NCI-H526 treated with DMSO at 0.1 percent for 48 hours (cell line): Measurements from ENCODE around the gene ROPN1L.
A peak's percentile ranks its signal among the peaks of the same experiment; 100 is the strongest.

Experiments
- DNase-seq: peaks from one replicate; lab custom pipeline; 2025; lab: John Stamatoyannopoulos, UW

Gene ROPN1L

DNA sequence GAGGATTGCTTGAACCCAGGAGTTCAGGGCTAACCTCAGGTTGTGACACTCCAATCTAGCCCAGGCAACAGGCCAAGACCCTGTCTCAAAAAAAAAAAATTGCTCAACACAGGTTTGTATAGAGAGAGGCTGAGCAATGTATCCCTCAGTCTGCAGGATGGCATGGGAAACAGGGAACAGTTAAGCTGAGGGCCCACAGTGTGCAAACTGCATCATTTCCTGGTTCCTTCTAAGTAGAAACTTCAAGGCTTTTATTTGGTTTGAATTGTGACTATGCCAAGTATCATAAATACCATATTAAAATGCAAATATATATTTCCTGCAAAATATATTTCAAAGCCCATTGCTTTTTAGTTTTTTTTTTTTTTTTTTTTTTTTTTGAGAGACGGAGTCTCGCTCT, 13.7 kb upstream of the ROPN1L start:
- DNase-seq: no peak

DNA sequence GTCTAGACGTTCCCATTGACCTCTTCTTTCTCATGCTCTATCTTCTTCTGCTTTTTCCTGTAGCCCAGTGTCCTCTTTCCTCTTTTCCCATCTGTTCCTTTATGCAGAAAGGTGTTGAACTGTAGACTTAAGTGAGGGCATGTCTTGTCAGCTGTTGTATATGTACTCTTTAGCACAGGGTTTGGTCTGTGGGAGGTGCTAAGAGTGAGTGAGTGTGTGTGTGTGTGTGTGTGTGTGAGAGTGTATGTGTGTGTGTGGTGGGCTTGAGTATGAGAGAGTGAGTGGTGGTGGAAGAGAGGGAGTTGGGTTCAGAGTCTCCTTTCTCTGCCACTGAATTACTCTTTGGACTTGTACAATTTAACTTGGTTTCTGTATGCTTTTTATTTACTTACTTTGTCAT, 10.3 kb upstream of the ROPN1L start:
- DNase-seq: no peak

DNA sequence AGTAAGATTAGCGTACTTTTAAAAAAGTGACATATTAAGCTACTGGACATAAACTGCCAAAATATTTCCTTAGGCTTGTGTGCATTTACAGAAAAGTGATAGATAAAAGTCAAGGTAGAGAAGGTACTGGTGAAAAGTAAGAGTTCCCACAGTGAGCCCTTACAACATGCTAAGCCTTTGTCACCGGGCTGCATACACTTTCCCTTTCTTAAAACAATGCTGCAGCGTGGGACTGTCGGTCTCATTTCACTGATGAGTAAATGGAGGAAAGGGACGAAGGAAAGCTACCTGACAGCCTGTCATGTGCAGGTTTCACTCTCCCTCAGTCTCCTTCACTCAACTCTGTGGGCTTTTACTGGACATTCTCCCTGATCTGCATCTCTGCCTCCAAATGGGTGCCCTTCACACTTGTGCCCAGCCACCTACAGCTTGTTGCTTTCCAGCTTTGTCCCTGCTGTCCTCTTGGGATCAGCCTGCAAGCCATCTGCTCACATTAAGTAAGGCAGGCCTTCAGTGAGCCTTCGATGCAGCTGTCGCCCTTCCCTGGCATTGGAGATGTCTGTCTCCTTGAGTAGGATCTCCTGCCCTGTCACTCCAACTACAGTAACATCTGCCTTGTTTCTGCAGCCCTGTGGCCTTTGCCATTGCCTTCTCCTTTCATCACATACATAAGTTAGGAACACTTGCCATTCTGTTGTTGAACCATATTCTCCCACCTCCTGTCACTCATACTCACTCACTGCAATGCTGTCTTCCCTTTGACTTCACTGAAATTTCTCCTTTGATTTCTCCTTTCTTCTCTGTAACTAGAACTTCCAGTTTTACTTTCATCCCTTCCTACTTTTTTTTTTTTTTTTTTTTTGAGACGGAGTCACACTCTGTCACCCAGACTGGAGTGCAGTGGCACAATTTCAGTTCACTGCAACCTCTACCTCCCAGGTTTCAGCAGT, 9.3 kb upstream of the ROPN1L start:
- no peak for DNase-seq

DNA sequence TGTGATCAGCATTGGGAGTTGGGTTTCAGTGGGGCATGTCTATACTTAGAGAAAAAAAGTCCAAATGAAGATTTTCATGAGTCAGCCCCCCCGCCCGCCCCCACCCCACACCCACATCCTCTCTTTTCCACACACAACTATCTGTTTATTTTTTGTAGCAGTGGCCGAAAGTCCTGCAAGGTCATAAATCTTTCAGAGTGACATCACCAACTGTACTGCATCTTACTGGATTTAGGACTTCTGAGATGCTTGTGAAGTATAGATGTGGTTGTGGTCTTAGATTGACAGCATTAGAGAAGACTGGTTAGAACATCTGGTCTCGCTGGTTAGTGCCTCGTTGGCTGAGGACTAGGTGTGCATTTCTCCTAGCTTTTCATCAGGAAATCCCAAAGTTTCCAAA, 7.3 kb upstream of the ROPN1L start:
- DNase-seq: no peak

DNA sequence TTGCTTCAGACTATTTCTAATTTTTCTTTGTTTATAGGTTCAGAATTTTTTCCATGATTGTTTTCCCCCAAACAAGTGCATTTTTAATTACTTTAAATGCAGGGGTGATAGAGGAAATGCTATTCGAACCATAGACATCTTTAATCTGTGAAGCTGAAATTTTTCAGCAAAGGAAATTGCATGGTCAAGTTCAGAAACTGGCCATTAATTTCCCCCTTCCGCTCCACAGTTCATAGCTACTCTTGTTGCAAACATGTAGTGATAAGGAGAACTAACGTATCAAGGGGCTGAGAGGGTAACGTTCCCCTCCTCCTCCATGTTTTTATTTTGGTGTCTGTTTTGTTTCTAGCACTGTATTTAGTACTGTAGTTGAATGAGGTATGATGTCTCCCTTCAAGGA, 3.4 kb upstream of the ROPN1L start:
- no peak for DNase-seq

DNA sequence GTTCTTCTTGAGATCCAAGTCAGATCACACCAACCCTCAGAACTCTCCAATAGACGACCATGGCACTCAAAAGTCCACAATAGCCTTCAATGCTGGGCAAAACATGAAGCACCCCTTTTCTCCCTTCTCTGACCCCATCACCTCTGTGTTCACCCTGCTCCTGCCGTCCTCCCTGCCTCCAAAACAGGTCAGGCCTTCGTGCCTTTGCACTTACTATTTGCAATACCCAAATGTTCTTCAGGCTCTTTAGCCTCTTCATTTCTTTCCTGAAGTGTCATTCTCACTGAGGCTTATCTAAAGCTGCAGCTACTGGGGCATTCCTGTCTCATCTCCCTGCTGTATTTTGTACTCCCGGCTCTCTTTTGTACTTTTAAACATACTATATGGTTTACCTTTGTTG, 2.0 kb upstream of the ROPN1L start:
- no peak for DNase-seq

DNA sequence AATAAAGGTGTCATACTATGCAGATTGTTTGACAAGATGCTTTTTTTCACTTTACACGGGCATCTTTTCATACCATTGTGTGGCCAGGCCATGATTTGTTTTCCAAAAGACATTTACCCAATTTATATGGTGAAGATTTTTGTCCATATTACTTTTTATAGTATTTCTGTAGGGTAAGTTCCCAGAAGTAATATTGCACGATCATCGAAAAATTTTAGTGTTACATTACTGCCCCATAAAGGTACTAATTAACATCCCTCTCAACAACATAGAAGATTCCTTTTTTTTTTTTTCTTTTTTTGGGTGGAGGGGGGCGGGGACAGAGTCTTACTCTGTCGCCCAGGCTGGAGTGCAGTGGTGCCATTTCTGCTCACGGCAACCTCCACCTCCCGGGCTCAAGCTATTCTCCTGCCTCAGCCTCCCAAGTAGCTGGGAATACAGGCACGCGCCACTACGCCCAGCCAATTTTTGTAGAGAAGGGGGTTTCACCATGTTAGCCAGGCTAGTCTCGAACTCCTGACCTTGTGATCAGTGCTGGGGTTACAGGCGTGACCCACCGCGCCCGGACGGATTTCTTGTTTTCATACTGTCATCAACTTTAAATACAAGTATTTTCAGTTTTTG, 1.2 kb upstream of the ROPN1L start:
- DNase-seq: peak; percentile 6

DNA sequence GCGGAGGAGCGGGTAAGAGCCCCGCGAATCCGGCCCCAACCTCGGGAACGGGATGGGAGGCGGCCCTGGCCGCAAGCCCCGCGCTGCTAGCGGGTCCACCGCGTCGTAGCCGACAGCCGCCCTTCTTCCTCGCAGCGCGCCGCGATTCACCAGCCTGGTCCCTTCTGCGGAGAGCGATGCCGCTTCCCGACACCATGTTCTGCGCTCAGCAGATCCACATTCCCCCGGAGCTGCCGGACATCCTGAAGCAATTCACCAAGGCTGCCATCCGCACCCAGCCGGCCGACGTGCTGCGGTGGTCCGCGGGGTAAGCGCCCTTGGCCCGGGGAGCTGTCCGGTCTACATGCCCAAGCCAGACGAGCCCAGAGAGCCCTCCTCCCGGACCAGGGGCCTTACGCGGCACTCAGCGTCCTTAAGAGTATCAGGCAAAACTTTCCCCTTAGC, 335 bp downstream of the ROPN1L start:
- DNase-seq: peak; percentile 59

DNA sequence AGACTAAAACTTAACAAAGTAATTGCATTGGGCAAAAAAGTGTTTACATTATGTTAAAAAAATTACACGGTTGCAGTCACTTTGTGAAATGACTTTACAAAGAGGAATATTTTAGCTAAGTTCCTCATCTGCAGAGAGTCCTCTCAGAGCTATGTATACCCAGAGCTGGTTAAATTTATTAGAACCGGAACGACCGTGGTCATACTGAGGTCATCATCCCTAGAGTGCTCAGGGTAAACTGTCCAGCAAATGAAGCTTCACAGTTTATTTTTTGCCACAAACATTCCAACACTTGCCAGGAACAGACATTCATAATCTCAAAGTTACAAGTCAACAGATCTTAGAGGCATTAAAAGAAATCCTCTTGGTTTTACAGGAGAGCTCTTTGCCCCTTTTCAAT, 897 bp downstream of the ROPN1L start:
- no peak for DNase-seq

DNA sequence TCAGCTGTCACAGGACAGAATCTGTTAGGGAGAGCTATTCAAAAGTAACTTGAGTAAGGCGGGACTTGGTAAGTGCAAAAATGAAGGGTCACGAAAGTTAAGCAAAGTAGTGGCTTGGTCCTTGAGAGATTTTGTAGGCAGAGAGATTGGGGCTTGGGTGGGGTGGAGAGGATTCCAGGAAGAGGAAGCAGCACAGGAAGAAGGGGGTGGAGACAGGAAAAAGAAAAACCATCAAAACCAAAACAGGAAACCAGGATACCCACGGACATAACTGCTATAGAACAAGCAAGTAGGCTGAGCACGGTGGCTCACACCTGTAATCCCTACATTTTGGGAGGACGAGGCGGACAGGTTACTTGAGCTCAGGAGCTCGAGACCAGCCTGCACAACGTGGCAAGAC, 3.7 kb downstream of the ROPN1L start:
- no peak for DNase-seq

DNA sequence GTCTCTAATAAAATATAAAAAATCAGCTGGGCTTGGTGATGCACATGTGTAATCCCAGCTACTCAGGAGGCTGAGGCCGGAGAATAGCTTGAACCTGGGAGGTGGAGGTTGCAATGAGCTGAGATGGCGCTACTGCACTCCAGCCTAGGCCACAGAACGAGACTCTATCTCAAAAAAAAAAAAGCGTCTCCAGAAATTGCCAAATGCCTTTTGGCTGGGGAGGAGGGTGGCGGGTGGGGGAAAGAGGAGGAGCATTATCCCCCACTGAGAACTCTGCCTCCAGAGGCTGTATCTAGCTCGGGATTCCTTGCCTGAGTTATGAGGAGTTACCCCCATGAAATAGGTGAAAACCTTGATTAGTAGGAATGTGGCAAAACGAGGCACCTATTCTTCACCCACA, 4.8 kb downstream of the ROPN1L start:
- DNase-seq: no peak

DNA sequence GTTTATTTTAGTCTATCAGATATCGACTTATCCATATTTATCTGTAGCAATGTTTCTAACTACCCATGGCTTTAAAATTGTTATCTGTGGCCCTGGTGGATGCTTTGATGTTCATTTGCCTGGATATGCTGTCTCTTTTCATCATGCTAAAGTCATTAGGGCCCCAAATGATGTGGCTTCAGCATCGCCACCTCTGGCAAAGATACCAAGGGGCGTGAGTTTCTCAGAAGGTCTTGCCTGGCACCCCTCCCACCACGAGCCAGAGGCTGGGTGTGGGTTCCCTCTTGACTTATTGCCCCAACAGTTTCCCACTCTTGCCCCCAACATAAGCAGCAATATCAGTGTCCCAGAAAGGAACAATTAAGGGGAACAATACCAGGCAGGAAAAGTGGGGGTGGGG, 5.4 kb downstream of the ROPN1L start:
- DNase-seq: no peak

DNA sequence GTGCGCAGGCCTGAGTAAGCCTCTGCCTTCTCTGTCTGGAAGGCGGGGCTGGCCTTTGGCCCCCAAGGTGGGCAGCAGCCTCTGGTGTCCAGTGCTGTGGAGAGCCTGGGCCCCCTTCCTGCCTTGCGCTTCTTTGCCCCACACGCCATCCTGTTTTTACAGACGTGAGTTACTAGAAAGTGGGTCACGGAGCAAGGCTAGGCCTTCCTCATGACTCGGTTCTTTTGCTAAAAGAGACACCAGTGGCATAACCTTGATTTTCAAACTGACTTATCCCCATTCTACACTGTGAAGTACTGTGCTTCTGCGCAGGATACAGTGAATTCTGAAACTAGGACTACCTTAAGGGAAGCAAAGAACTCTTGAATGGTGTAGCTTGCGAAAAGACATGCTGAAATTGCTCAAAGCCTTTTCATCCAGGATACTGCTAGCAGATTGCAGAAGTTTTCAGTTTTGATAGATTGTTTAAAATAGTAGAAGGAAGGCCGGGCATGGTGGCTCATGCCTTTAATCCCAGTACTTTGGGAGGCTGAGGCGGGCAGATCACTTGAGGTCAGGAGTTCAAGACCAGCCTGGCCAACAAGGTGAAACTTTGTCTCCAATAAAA, 7.2 kb downstream of the ROPN1L start:
- no peak for DNase-seq

DNA sequence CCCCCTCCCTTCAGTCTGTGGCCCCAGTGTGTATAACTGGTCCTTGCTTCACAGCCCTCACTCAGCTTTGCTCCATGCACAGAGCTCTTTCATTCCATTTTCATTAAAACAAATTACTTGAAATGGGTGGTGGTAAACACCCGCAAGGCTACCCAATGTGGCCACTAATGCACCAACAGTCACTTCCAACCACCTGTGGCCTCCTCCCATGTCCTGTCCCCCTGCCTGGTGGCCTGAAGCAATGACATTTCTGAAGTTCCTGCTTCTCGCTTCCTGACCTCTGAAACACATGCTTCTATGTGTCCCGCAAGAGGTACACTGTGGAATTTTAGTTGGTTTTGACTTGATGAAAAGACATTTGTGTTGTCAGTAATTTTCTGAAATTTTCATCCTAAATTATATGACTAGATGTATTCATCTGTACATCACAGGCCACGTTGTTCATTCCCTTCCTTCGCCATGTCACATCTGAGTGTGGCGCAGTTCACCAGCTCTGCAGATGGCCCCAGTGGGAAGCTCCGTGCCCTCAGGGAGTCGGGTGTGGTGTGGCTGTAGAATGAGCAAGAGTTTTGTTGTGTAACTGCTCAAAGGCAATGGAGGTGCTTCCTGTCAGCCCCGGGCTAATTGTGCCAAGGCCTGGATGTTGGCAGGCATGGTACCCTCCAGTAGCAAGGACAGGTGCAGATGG, 9.6 kb downstream of the ROPN1L start:
- DNase-seq: no peak

DNA sequence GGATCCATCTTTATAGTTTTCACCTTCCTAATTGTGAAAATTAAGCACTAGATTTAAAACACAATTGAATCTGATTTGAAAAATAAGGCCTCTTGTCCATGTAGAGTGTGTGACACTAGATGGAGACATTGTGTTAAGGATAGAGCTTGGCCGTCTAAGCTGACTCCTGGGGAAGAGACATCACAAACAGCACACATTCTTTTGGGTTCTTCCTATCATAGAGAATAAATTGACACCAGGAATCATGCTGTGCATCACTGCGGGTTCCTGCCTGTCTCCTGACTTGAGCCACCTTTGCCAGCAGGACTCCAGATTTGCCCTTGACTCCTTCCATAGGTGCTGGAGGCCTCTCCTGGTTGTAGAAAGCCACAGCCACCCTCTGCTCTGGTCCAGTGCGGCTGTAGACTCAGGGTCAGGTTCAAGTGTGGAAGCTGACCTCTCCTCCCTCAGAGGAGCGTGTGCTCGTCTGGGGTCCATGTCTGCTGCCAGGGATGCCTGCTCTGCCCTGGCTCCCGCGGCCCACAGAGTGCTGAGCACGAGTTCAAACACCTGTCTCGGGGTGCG, 11.2 kb downstream of the ROPN1L start:
- DNase-seq: peak; percentile 84

DNA sequence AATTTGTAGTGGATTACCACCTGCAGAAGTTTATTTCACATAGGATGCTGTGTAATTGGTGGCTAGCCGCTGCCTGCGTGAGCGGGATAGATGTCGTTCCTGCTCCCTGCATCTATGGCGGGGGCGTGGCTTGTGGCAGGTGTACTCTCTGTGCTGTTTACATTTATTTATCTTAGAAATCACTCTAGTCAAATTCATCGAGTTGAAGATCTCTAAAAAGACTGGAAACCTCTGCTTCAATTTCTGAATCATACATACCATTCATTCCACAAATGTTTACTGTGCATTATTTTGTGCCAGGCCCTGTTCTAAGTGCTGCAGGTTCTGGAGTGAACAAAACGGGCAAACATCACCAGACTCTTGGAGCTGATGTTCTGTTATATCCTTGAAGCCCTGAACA, 11.9 kb downstream of the ROPN1L start:
- peak; percentile 68 for DNase-seq

DNA sequence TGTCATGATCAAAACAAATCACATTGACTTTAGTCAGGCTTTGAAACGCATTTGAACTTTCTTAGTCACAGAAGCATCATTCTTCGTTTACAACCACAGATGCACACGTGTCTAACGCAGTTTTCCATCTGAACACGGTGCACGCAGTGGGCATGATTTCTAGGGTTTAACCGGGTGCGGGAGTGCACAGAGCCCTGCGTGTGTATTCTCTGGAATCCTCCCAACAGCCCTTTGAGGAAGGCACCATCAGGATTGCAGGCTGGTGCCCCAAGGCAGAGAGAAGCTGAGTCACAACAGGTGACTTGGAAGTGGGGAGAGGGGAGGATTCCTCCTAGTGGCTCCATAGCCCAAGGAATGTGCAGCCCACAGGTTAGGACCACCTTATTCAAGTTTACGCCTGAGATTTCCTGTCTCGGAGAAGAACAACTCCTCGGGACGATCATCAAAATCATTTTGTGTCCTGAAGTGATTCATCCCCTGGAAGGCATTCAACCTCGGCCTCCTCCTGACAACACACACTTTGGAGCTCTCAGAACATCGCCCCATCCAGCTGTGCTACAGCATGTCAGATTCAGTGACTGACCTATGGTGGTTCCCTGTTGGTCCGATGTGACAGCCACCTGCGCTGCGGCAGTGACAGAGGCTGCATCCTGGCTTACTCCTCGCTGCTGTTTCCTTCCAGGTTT, 13.1 kb downstream of the ROPN1L start:
- no peak for DNase-seq

DNA sequence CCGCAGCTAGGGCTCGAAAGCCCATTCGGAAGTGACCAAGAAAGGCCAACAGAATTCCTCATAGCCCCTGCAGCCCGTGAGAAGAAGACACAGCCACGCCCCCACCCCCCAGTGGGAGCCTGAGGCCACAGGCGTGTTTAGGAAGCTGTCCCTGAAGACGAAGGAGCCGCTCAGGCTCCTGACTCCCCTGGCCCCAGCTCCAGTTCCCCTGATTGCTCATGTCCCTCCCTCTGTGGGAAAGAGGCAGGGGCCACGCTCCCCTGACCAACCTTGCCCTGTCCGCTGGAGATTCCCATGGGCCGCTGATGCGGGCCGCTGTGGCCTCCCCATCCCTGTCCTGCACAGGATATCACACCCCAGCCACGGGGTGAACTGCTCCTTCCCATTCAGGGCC, 13.6 kb downstream of the ROPN1L start:
- no peak for DNase-seq

DNA sequence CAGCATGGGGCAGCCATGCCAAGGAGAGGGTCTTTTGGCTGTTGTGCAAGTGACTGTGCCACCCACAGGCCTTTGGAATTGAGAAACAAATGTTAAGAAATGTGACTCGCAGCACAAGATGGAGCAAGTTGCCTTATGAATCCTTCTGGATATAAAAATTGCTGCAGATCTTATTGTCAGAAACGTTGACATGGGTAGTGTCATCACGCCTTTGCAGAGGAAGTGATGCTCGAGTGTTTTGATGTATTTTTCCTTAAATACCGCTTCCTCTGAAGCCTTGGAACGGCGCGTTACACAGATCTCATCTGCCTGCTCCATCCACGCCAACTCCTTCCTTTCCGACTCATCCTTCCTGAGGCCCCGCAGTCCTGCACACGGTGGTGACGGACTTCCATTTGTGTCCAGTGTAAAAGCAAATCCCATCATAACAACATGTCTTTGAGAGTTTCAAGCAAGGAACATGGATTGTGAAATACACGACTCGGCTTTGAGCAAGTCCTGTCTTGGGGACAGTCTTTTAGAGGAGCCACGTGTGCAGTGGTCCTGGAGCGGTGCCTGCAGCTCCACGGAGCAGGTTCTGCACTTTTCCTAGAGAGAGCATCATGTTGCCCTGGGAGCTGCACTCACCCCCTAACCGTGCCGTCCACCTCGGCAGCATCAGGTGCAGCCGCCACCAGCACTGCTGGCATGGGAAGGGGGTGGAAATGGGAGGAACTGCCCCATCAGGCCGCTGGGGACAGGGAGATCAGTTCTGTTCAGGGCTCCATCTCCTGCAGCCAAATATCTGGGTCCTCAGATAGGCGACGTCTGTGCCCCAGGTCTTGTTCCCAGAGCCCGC, 15.1 kb downstream of the ROPN1L start:
- DNase-seq: no peak

DNA sequence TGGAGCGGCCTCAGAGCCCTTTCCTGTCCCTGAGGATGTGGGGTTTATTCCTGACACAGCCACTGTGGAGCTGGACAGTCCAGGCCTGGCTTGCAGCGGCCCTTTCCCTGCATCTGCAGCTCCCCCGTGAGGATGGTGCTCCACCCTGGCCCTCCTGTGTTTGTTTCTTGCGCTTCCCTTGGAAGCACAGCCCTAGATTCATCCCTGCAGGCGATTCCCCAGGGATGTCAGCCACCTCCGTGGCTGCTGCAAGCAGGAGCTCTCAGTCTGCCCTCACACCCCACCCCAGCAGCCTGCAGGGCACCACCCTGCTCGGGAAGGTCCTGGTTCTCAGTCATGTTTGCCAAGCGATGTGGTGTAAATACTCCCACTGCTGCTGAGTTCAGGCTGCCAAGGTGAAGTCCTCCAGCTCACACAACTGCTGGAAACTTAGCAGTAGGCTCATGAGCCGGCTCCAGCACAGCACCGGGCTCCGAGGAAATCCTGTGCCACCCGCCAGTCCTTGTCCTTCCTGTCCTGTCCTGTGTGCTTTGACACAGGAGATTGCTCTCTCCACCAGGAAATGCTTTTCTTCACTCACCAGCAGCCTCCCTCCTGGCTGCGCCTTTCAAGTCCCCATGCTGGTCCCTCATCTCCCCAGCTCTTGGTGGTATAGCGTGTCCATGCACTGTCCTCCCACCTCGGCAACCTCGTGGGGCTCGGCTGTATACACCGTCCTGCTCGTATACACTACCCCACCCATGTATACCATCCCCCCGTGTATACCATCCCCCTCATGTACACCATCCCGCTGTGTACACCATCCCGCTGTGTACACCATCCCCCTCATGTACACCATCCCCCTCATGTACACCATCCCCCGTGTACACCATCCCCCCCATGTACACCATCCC, 16.2 kb downstream of the ROPN1L start:
- DNase-seq: peak; percentile 70
